CD4-positive, alpha-beta T cell treated with Interleukin-1 beta for 1 hour (primary cell): Measurements from ENCODE around the gene CSNK1G1.
A peak's percentile ranks its signal among the peaks of the same experiment; 100 is the strongest.

Source experiments
- DNase-seq, 2 donors: peaks; one replicate each; pipeline ENCODE4 v3.0.0-alpha.2; 2020 to 2022

CSNK1G1 gene

DNA sequence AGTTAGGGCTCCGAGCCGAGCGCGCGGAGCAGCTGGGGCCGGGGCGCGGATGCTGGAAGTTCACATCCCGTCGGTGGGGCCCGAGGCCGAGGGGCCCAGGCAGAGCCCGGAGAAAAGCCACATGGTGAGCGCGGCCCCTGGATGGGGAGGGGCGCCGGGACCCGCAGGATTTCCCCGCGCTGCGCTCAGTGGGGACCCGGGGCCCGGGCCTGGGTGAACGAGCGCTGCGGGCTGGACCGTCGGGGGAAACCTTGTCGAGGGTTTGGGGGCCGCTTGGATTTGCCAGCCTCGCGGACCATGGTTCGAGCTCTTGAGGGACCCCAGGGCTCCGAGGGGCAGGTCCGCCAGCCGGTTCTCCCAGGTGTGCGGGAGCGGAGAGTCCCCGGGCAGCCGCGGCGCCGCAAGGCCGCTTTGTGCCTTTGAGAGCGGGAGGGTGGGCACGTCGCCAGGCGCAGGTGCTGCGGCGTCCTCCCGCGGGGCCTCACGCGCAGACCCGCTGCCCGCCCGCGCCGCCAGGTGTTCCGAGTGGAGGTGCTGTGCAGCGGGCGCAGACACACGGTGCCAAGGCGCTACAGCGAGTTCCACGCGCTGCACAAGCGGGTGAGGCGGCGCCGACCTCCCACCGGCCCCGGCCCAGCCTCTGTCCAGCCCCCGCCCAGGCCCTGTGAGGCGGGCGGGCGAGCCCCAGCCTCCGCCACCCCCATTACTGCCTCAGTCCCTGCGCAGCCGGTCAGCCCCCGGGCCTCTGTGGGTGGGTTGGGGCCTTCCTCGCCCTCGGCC is 204.1 kb downstream of the CSNK1G1 start, which contains the start of gene SNX22:
TSS of gene SNX22 (plus strand) at position 5 of the 780 bp plus-strand sequence. CDS start at position 50, 45 bp downstream.
- peak in 1 of 2 donors; percentile 28 for DNase-seq

DNA sequence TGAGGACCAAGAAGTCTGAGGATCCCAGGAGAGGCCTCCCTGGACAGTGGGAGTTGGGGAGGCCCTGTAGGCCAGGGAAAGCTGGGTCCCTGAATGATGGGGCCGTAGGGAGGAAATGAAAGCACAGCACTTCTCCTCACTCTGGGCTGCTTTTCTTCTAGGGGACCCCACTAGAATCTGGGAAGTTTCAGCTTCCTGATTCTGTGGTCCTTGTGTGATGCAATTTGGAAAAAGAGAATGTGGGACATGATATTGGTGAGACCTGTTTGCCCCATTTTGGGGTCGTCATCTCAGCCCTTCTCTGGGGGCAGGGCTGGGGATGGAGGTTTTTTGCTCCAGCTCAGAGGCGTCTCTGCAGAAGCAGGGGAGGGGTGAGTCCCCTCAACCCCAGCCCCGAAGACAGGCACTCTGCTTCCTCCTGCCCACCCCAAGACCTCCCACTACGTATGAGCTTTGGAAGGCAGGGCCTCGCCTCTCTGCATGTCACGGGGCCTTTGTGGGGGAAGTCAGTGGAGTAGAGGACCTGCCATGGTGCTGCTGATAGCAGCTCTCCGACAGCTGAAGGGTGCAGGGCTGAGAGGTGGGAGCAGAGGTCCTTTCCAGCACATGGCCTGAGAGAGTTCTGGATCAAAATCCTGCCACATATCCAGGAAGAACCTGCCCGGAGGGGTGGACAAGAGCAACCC is 205.9 kb downstream of the CSNK1G1 start:
- no peak for DNase-seq

DNA sequence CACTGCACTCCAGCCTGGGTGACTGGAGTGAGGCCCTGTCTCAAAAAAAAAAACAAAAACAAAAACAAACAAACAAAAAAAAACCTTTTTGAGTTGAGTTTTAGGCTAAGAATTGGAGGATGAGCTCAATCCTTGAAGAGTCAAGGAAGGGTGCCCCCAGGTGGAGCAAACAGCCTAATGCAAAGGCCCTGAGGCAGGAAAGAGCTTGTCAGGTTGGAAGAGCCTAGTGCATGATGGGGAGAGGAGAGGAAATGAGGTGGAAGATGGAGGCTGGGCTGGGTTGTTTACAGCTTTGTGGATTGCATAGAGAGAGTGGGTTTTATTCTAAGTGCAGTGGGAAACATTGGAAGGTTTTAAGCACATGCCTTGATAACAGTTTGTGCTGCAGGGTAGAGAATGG is 206.5 kb downstream of the CSNK1G1 start:
- DNase-seq, result no peak

DNA sequence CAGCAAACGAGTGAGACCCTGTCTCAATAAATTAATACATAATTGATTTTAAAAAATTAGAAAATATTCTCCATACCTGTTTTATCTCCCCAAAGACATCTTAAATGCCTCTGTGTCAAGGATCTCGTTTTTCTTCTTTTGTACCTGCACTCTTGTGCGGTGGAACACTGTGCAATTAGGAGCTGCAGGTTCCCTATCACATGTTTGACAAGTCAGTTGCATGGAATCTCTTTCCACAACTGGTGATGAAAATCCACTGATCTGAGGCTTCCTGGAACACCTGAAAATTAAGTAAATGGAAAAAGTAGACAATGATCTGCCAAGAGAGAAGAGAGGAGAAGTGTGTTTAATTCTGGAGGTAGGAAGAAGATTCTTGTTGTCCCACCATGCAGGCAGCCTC is 207.4 kb downstream of the CSNK1G1 start:
- no peak for DNase-seq

DNA sequence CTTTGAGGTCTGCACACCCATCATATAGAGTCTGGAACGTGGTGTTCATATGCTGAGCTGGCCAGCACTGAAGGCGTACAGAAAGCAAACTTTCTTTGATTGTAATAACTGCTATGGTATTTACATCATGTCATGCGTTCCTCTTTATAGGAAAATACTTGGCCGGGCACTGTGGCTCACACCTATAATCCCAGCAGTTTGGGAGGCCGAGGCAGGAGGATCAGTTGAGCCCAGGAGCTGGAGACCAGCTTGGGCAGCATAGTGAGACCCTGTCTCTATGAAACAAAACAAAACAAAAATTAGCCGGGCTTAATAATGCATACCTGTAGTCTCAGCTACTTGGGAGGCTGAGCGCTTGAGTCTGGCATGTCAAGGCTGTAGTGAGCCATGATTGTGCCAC is 207.8 kb downstream of the CSNK1G1 start:
- DNase-seq, result no peak

DNA sequence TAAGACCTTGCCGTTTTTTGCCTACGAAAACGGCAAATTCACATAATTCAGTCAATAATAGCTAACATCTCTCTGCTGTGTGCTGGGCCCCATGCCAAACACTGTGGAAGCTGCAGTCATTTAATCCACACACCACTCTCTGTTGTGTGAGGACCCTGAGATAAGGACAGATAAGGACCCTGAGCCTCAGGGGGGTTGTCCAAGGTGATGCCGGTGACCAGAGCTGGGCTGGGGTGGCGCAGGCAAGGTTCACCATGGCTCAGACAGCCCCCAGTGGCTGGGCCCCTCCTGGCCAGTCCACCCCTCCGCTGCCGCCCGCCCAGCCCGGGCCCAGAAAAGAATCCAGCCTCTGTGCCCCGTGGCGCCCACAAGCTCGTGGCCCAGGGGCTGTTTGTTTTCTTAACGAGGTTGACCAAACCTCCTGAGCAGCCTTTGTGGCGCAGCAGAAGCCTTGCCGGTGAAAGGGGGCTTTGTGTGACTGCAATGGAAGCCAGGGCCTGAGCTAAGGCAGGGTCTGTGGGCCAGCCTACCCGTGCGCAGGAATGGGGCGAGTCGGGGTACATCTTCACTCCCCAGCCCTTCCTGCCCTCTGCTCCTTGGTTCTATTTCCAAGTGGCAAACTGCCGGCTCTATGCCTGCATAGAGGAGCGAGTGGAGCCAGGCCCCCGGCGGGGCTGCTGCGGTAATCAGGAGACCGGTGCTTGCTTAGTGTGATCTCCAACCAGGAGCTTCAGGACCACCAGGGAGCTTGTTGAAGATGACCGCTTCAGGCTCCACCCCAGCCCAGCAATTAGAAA is 208.9 kb downstream of the CSNK1G1 start:
- no peak for DNase-seq

DNA sequence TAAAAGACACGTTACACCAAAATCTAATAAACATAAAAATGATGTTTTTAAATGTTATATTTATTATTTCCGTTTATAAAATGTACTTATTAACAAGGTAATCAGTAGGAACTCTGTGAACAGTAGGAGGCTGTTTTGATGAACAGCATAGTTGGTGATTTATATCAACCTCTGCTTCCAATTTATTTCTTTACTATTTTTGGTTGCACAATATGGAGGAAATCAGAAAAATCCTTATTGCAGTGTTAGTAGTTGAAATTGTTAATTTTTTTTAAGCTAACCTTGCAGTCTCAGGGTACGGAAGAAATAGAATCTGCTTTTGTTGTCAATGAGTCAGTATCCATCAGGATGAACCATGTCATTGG is 209.5 kb downstream of the CSNK1G1 start:
- no peak for DNase-seq

DNA sequence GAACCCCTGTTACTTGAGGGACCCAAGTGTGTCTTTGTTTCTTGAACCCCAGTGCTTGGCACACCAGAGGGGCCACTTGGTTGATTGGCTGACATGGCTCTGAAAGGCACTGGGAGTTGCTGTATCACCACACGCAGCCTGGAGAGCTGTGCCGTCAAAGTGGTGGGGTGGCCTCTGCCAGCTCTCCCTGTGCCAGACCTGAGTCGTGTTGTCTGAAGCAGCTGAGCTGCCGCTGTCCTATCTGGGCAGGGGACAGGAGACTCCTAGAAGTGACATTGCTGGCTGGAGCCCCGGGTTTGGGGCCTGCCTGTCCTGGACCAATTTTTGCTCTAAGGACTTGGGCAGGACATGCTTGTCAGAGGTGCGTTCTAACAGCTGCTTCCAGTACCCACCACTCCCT is 209.9 kb downstream of the CSNK1G1 start:
- DNase-seq, result no peak

DNA sequence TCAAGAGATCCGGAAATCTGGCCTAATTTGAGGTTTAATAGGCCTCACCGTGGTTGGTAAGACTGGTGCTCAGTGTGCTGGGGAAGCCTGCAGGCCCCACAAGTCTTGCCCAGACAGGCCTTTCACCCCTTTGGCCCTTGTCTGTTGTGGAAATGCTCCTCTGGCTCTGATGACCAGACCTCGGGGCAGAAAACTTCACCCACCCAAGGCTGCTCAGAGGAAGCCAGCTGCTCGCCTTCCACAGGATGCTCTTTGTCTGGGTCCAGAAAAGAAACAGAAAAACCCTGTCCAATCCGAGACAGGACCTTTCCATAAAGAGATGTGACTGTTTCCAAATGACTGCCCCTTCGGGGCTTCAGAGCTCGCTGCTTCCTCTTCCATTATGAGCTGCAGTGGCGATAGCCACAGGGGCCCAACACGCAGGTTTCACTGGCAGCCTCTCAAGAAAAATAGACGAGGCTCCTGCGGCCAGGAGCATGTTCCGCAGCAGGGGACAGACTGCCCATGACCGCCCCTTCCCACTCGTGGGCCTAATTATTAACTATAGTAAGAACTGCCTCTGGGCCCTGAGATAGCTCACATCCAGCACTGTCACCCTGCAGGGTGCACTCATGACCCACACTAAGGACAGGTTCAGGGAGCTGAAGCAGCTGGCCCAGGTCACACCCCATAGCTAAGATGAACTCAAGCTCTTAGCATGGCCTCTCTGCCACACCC is 211.2 kb downstream of the CSNK1G1 start:
- no peak for DNase-seq

DNA sequence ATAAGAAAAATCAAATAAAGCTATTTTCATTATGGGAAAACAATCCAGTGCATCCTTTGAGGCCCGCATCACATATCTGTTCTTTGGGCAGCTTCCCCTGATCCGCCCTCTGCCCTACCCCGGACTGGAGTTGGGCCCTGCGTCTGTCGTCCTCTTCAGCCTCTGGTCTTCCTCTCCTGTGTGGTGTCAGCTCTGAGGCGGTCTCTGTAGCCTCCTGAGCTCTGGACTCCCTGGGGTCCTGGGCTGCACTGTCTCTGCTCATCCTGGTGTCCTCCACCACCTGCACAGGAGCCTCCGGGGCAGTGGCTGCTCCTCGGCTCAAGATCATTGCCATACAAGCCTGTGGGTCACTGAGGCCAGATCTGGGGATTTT is 211.8 kb downstream of the CSNK1G1 start:
- no peak for DNase-seq

DNA sequence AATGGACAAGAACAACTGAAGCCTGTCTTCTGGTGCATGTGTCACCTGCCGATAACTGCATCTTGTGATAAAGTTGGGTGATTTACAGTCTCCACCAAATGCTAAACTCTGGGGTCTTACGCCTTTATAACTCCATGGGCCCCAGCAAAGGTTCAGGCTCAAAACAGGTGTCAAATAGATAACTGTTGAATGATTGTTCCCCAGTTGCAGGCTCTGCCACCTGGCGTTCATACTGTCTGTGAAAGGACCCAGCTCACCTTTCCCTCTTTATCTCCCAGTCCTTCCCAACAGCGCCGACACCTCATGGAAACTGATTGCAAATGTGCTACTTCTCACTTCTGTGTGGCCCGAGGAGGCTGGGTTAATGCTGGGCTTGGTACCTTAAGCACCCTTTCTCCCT is 212.7 kb downstream of the CSNK1G1 start:
- no peak for DNase-seq

DNA sequence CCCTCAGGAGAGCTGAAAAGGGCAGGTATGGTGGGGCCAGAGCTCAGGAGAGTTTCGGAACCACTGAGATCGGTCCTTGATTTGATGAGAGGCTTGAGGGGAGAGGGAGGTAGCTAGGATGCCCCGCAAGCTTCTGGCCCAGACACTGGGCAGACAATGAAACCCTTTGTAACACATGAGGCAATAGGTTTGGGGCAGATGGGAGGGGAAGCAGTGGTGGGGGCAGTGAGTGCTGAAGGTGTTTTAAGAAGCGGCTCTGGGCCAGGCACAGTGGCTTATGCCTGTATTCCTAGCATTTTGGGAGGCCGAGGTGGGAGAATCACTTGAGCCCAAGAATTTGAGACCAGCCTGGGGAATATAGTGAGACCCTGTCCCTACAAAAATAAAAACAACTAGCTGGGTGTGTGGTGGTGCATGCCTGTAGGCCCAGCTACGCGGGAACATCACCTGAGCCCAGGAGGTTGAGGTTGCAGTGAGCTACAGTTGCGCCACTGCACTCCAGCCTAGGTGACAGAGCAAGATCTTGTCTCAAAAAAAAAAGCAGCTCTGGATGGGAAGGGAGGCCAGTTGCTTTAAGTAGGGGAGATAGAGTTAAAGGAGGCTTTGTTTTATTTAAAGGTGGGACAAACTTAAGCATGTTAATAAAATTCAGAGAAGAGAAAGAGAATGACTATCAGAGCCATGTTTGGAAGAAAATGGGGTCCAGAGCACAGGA is 214.0 kb downstream of the CSNK1G1 start:
- DNase-seq, result no peak

DNA sequence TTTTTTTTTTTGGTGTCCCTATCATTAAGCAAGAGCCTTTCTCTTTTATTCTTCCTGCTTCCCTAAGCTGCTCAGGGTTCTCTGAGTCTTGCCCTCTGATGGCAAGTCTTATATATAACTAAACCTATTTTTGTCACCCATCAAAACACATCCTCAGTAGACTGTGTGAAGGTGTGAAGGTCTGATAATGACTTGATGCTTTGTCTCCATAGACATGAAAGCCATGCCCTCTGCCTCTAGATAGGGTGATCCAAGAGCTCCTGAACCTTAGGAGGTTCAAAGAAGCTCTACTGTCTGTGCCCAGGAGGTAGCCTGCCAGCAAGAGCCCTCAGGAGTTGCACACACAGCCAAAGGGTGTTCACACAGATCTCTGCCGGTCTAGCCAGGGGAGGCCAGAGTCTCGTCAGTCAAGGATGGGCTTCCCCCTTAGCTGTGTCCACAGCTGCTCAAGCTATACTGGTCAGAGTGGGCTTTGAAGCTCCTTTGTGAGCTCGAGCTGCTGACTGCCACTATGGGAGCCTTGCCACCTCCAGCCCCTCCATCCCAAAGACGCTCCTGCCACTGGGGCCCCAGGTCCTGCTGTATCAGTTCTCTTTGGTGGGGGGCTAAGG is 217.5 kb downstream of the CSNK1G1 start:
- no peak for DNase-seq

DNA sequence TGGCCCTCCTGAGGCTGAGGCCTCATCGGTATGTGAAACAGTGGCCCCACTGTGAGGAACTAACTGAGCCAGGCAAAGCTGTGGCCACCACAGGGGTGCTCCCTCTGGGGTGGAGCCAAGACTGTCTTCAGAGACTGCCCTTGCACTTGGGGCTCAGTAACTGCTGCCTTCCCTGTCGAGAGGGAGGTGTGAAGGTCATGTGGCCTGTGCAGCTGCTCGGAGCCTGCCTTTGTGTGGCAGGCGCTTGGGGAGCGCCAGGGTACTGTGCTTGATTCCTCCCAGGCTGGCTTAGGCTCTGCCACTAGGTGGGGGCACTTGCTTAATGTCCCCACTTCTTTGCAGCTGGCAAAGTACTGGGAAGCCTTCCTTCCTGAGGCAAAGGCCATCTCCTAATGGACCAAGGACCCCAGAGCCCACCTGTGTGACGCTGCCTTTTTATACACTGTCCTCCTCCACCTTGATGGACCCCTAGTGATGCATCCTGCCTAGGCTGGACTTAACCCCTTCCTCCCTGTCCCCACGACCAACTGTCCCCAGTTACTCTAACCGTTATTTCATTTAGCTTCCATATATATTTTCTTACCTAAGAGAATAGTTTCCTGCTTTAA is 218.6 kb downstream of the CSNK1G1 start:
- DNase-seq, result peak in 1 of 2 donors; percentile 42

DNA sequence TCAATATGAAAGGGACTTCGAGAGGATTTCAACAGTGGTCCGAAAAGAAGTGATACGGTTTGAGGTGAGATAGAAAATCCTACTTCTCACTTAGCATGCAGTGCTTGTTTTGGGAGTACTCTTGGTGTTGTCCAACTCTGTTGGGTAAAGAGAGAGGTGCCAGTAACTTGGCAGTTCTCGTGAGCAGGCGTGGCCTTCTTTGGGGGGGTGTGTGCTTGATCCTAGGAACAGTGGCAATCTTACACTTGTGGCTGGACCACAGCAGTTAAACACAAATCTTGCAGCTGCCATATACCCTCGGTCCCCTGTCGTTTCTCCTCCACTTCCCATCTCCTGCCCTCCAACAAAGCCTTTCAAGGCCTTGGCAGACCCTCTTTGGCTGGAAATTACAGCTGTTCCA is 219.6 kb downstream of the CSNK1G1 start:
- no peak for DNase-seq

DNA sequence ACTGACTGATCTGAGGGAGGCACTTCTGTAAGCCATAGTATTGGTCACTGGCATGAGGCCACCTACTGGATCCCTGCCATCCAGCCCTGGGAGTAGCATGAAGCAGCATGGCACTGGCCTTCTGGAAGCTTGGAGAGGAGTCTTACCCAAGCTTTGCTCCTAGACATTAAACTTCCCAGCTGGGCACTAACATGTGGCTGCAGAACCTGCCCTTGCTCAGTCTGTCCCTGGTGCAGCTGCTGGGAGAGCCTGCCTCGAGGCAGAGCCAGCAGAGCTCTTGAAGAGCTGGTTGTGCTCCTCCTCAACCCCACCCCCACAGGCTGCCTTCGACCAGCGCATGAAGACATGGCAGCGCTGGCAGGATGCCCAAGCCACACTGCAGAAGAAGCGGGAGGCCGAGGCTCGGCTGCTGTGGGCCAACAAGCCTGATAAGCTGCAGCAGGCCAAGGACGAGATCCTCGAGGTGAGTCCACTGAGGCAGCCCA is 221.6 kb downstream of the CSNK1G1 start:
- DNase-seq, result no peak

DNA sequence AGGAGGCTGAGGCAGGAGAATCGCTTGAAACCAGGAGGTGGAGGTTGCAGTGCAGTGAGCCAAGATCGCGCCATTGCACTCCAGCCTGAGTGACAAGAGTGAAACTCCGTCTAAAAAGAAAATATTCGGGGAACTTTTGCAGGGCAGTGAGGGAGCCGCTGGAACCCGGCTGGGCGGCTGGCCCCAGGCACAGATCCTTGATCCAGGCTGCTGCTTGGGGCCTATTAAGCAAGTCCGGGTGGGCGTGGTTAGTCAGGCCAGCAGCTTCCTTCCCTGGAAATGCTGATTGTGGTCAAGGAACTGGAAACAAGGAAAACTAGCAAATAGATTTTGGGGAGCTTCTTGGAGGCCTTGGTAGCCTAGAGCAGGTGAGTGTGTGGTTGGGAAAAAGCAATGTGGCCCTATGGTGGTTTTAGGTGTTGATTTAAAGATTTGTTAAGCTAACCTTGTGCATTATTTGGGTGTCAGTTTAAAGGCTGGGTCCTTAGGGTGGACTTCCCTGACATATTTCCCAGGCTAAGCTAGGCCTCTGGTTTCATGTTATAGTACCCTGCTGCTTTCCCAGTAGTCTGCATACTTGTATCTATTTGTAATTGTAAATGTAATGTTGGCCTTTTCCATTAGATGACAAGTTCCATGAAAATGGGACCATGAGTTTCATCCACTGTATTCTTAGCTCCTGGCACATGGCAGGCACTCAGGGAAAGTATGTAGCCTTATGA is 222.2 kb downstream of the CSNK1G1 start:
- DNase-seq, result no peak

DNA sequence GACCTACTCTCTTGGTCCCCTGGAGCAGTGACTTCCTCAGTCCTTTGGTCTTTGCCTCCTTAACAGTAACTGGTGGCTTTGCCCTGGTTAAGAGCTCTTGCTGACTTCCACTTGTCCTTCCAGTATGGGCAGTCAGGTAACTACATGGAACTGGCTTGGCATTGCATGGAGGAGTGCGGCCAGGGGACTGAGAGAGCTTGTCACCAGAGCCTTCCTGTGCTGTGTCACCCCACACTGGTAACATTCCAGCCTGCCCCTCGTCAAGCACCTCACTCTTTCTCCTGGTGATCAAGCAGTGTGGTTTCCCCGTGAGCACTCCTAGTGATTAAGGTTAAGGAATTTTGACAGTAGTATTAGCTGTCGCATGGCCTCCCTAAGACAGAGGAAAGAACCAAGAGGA is 223.8 kb downstream of the CSNK1G1 start:
- no peak for DNase-seq

DNA sequence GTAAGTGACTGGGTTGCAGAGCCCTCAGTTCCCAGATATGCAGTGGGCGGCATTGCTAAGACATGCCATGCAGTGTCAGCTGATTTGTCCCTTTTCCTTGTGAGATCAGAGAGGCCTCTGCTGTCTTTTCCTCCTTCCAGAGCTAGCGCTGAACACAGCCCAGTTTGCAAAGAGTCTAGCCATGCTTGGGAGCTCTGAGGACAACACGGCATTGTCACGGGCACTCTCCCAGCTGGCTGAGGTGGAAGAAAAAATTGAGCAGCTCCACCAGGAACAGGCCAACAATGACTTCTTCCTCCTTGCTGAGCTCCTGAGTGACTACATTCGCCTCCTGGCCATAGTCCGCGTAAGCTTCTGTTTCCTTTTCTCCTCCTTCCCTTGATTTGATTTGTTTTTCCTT is 224.4 kb downstream of the CSNK1G1 start:
- DNase-seq, result no peak

DNA sequence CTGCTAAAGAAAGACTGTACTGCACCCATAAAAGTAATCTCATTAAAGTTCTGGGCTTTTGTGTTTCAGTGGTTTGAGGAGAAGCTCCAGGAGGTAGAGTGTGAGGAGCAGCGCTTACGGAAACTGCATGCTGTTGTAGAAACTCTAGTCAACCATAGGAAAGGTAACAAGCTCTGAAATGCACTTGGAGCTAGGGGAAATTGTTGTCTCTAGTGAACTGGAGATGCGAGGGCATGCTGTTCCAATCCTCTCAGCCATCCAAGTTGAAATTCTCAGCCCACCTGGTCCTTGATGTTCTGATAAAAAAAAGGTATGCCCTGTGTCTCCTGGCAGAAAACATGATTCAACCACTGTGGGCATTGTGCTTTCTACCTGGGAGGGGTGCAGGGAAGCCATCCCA is 225.8 kb downstream of the CSNK1G1 start:
- DNase-seq, result no peak
